HG02678 (cell line): ENCODE measurements around the gene GRAMD1A.
"Not testable (repeated sequence)": the region's sequence is repeated elsewhere in the genome, so short reads cannot be mapped to it uniquely, and the experiment has no call there.

Experiments
- ATAC-seq: cut with Tn5 transposase; IDR thresholded peaks from one replicate; pipeline ENCODE4 v1.9.1; 2021; ENCODE audit warnings: mild to moderate bottlenecking, moderate library complexity; ENCODE audit not compliant: unreplicated experiment

Gene GRAMD1A

DNA sequence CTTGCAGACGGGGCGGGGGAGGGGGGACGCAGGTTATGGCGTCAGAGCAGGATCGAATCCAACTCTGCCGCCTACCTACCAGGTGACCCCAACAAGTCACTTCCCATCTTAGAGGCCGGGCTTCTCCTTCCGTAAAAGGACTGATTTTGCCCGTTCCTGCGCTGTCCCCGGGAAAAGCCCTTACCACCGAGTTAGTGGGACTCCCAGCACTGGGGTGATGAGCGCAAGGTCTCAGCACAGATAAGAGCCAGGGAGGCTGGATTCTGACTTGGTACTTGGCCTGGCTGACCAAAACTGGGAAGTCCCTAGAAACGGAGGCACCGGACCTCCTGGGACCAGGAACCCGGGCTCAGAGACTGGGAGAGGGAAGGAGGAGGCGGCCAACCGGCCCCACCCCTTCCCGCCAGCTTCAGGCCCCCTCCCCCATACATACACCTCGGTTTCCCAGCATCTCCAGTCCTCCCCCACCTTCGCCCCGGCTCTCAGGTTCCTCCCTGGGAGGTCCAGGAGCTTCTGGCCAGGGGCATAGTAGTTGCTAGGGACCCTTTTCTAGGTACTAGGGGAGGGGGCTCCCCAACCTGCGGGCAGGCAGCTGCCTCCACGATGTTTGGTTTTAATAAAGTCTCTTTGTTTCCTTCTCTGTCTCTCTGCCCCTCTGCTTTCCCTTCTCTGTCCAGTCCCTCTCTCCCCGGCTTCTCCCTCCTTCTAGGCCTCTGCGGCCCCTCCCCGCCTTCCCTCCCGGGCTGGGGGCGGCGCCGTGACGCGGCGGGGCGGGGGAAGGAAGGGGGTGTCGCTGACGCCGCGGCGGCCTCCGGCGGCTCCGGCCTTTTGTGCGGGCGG lies at the start of gene GRAMD1A:
TSS of gene GRAMD1A (plus strand) at position 826 of the 840 bp plus-strand sequence. CDS start 156 bp downstream, outside the sequence.
- peak; percentile 54 for ATAC-seq

DNA sequence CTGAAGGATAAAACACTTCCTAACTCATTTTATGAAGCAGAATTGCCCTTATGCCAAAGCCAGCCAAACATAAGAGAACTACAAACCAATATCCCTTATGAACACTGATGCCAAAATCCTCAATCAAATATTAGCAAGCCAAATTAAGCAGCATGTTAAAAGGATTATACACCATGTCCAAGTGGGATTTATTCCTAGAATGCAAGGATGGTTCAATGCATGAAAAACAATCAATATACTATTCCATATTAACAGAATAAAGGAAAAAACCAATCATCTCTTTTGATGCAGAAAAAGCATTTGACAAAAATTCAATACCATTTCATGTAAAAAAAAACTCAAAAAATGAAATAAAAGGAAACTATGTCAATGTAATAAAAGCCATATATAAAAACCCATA lies 47.0 kb upstream of the GRAMD1A start:
- no peak for ATAC-seq

DNA sequence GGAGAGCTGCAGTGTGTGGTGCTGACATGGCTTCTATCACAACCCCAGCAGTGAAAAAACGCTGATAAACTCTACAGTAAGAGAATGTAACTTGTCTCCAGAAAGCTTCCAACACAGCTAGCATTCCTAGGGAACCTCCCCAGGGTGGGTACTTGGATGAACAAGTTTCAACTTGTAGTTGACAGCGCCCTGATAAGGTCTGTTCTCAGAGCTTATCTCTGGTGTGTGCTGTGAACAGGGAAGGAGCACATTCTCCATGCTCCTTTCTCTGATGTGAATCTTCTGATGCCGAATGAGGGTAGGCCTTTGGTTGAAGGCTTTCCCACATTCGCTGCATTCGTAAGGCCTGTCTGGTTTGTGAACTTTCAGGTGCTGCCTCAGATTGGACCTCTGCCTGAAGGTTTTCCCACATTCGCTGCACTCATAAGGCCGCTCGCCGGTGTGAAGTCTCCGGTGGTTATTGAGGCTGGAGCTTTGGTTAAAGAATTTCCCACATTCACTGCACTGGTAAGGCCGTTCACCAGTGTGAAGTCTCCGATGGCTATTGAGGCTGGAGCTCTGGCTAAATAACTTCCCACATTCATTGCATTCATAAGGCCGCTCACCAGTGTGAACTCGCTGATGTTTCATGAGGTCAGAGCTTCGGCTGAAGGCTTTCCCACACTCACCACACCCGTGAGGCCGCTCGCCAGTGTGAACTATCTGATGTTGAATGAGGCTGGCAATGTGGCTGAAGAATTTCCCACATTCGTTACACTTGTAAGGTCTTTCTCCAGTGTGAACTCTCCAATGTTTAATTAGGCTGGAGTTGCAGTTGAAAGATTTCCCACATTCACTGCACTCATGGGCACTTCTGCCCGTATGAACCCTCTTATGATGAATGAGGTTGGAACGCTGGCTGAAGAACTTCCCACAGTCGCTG lies 42.0 kb upstream of the GRAMD1A start:
- ATAC-seq, result no peak

GRCh38 chr19:34959021-34959420 lies 41.1 kb upstream of the GRAMD1A start:
- ATAC-seq, result no peak

- no peak for ATAC-seq
These were observed 39.9 kb upstream of the GRAMD1A start for GRCh38 chr19:34960103-34960805.

GRCh38 chr19:34960940-34961679 lies 39.0 kb upstream of the GRAMD1A start:
- no peak for ATAC-seq

- ATAC-seq, result no peak
These were observed 38.1 kb upstream of the GRAMD1A start for GRCh38 chr19:34961775-34962686.

GRCh38 chr19:34962687-34963572 lies 37.2 kb upstream of the GRAMD1A start:
- ATAC-seq, result peak; percentile 9

- ATAC-seq, result peak; percentile 78
These were observed 36.3 kb upstream of the GRAMD1A start, which contains the start of gene ZNF792 for GRCh38 chr19:34963573-34964406. ZNF792 (minus strand) TSS chr19:34964229; CDS start chr19:34963662, 567 bp downstream.

GRCh38 chr19:34964598-34964997 lies 35.5 kb upstream of the GRAMD1A start:
- no peak for ATAC-seq

GRCh38 chr19:34965505-34965904 lies 34.6 kb upstream of the GRAMD1A start:
- ATAC-seq, result not testable (repeated sequence)

GRCh38 chr19:34967551-34967950 lies 32.6 kb upstream of the GRAMD1A start:
- no peak for ATAC-seq

DNA sequence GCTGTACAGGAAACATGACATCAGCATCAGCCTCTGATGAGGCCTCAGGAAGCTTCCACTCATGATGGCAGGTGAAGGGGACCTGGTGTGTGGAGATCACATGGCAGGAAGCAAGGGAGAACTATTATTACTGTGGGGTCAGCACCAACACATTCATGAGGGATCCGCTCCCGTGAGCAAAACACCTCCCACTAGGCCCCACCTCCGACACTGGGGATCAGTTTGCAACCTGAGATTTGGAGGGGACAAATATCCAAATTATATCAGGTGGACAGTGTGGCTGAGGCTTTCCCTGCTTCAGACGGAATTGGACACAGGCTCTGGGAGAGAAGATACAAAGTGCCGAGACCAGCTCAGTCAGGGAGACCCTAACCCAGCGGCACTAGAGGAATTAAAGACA lies 30.4 kb upstream of the GRAMD1A start:
- ATAC-seq, result no peak

GRCh38 chr19:34970185-34970780 lies 29.8 kb upstream of the GRAMD1A start:
- not testable (repeated sequence) for ATAC-seq

DNA sequence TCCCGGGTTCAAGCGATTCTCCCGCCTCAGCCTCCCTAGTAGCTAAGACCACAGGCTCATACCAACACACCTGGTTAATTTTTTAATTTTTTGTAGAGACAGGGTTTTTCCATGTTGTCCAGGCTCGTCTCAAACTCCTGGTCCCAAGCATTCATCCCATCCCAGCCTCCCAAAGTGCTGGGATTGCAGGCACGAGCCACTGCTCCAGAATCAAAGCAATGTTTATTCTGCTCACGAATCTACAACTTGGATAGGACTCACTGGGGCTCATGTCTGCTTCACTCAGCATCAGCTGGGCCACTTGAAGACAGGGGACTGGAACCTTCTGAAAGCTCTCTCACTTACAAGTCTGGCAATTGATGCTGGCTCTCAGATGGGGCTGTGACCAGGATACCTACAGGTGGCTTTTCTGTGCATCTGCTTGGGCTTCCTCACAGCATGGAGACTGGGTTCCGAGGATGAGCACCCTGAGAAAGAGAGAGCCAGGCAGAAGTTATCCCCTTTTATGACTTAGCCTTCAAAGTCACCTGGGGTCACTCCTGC lies 27.9 kb upstream of the GRAMD1A start:
- ATAC-seq, result no peak

GRCh38 chr19:34974646-34975045 lies 25.5 kb upstream of the GRAMD1A start:
- ATAC-seq, result no peak

DNA sequence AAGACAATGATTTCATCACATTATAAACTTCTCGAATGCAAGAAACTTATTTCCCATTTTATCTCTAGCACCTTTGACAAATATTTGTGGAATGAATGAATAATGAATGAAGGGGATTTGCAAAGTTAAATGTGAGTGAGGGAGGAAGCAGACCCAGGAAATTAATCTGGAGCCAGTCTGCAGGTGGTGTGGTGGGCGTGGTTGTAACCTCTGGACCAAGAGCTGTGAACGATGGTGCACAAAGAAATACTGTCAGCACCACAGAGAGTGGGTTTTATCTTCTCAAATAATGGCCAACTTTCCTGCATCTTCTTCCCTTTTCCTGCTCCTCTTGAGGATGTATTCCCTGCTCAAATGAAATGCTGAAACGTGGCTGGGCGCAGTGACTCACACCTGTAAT lies 25.1 kb upstream of the GRAMD1A start:
- no peak for ATAC-seq
